ENCODE results near the gene ACTN3. TPM values are rescaled to one million over a fixed set of nuclear protein-coding genes. Genes with fewer than 3 reads are reported as not detected.

Gene ACTN3
- polyA plus RNA-seq, 4 donors, result 0.01 to 0.19 TPM; not detected in 2

- Histone ChIP-seq H3K9me3 (ENCODE audit: control insufficient read depth in 2 of 2, insufficient read depth in 1 of 2, low read depth in 1 of 2, low read length in 1 of 2) (no peaks in the 10 kb centered on the region), H3K27ac (ENCODE audit: low read depth in 1 of 3, low read length in 2 of 3) (no peak overlapping the region), H3K4me1 (ENCODE audit: control insufficient read depth in 3 of 3, insufficient read depth in 2 of 3, low read depth in 1 of 3, low read length in 2 of 3) (no peaks in the 10 kb centered on the region), H3K4me3 (ENCODE audit: low read depth in 1 of 3, low read length in 3 of 3) (no peak overlapping the region), H3K36me3 (ENCODE audit: control insufficient read depth in 3 of 3, insufficient read depth in 2 of 3, low read depth in 1 of 3, low read length in 3 of 3) (peaks cover 0 to 3% (median 0%) of the 10 kb centered on the region in 3 donors), H3K27me3 (ENCODE audit: control insufficient read depth in 3 of 3, insufficient read depth in 3 of 3, low read length in 3 of 3) (peaks cover 0 to 34% (median 0%) of the 10 kb centered on the region in 3 donors)
- DNase-seq (no peak), FAIRE-seq (no peak)
- WGBS, 3 donors, result 87 to 91% (median 87%) methylated on average over 14 of the region's 14 CpGs
These were observed 17.8 kb downstream of the ACTN3 start for GRCh38 chr11:66564538-66564937.

GRCh38 chr11:66564984-66565383 lies 18.3 kb downstream of the ACTN3 start:
- Histone ChIP-seq H3K27me3 (ENCODE audit: control insufficient read depth in 3 of 3, insufficient read depth in 3 of 3, low read length in 3 of 3) (peaks cover 0 to 31% (median 0%) of the 10 kb centered on the region in 3 donors), H3K4me1 (ENCODE audit: control insufficient read depth in 3 of 3, insufficient read depth in 2 of 3, low read depth in 1 of 3, low read length in 2 of 3) (no peaks in the 10 kb centered on the region), H3K4me3 (ENCODE audit: low read depth in 1 of 3, low read length in 3 of 3) (no peak overlapping the region), H3K9me3 (ENCODE audit: control insufficient read depth in 2 of 2, insufficient read depth in 1 of 2, low read depth in 1 of 2, low read length in 1 of 2) (no peaks in the 10 kb centered on the region), H3K36me3 (ENCODE audit: control insufficient read depth in 3 of 3, insufficient read depth in 2 of 3, low read depth in 1 of 3, low read length in 3 of 3) (peaks cover 0 to 3% (median 0%) of the 10 kb centered on the region in 3 donors), H3K27ac (ENCODE audit: low read depth in 1 of 3, low read length in 2 of 3) (no peak overlapping the region)
- DNase-seq (no peak), FAIRE-seq (no peak)
- WGBS, 3 donors, result 87 to 94% (median 88%) methylated on average over 5 of the region's 5 CpGs

- WGBS, 3 donors, result 87 to 92% (median 91%) methylated on average over 8 of the region's 8 CpGs
- FAIRE-seq, result no peak
- peaks cover 0 to 3% (median 0%) of the 10 kb centered on the region in 3 donors for H3K36me3 ChIP-seq (ENCODE audit: control insufficient read depth in 3 of 3, insufficient read depth in 2 of 3, low read depth in 1 of 3, low read length in 3 of 3)
- peaks cover 0 to 28% (median 0%) of the 10 kb centered on the region in 3 donors for H3K27me3 ChIP-seq (ENCODE audit: control insufficient read depth in 3 of 3, insufficient read depth in 3 of 3, low read length in 3 of 3)
- no peaks in the 10 kb centered on the region for H3K4me1 ChIP-seq (ENCODE audit: control insufficient read depth in 3 of 3, insufficient read depth in 2 of 3, low read depth in 1 of 3, low read length in 2 of 3)
- no peak overlapping the region for H3K27ac ChIP-seq (ENCODE audit: low read depth in 1 of 3, low read length in 2 of 3)
- no peak for DNase-seq
- no peak overlapping the region for H3K4me3 ChIP-seq (ENCODE audit: low read depth in 1 of 3, low read length in 3 of 3)
- H3K9me3 ChIP-seq (ENCODE audit: control insufficient read depth in 2 of 2, insufficient read depth in 1 of 2, low read depth in 1 of 2, low read length in 1 of 2), result no peaks in the 10 kb centered on the region
These were observed 19.5 kb downstream of the ACTN3 start for GRCh38 chr11:66566221-66566620.

- Histone ChIP-seq H3K4me3 (ENCODE audit: low read depth in 1 of 3, low read length in 3 of 3) (peak overlapping the region in 1 of 3 donors; percentile 58), H3K36me3 (ENCODE audit: control insufficient read depth in 3 of 3, insufficient read depth in 2 of 3, low read depth in 1 of 3, low read length in 3 of 3) (peaks cover 0 to 3% (median 0%) of the 10 kb centered on the region in 3 donors), H3K27ac (ENCODE audit: low read depth in 1 of 3, low read length in 2 of 3) (no peak overlapping the region), H3K9me3 (ENCODE audit: control insufficient read depth in 2 of 2, insufficient read depth in 1 of 2, low read depth in 1 of 2, low read length in 1 of 2) (no peaks in the 10 kb centered on the region), H3K27me3 (ENCODE audit: control insufficient read depth in 3 of 3, insufficient read depth in 3 of 3, low read length in 3 of 3) (peaks cover 0 to 28% (median 0%) of the 10 kb centered on the region in 3 donors), H3K4me1 (ENCODE audit: control insufficient read depth in 3 of 3, insufficient read depth in 2 of 3, low read depth in 1 of 3, low read length in 2 of 3) (no peaks in the 10 kb centered on the region)
- 57 to 63% (median 60%) methylated on average over 15 of the region's 15 CpGs for WGBS, 3 donors
- FAIRE-seq, result no peak
- no peak for DNase-seq
These were observed 21.1 kb downstream of the ACTN3 start for GRCh38 chr11:66567787-66568123.

GRCh38 chr11:66568124-66568916 lies 21.6 kb downstream of the ACTN3 start, which contains the start of gene CTSF:
Gene CTSF, minus strand, starts transcription at chr11:66568606. Its CDS starts 120 bp downstream, at chr11:66568486.
- no peak within 1 kb of the TSS for H3K27ac ChIP-seq (ENCODE audit: low read depth in 1 of 3, low read length in 2 of 3)
- WGBS, 3 donors, result 2 to 5% (median 5%) methylated on average over 54 to 77 of the region's 77 CpGs
- H3K36me3 ChIP-seq (ENCODE audit: control insufficient read depth in 3 of 3, insufficient read depth in 2 of 3, low read depth in 1 of 3, low read length in 3 of 3), result peaks cover 0 to 3% (median 0%) of the 10 kb centered on the region in 3 donors
- no peaks in the 10 kb centered on the region for H3K9me3 ChIP-seq (ENCODE audit: control insufficient read depth in 2 of 2, insufficient read depth in 1 of 2, low read depth in 1 of 2, low read length in 1 of 2)
- H3K27me3 ChIP-seq (ENCODE audit: control insufficient read depth in 3 of 3, insufficient read depth in 3 of 3, low read length in 3 of 3), result peaks cover 0 to 28% (median 0%) of the 10 kb centered on the region in 3 donors
- no peak for FAIRE-seq
- peak within 1 kb of the TSS in 1 of 3 donors; percentile 58 for H3K4me3 ChIP-seq (ENCODE audit: low read depth in 1 of 3, low read length in 3 of 3)
- no peaks in the 10 kb centered on the region for H3K4me1 ChIP-seq (ENCODE audit: control insufficient read depth in 3 of 3, insufficient read depth in 2 of 3, low read depth in 1 of 3, low read length in 2 of 3)
- DNase-seq, result peak; percentile 70

GRCh38 chr11:66569076-66569475 lies 22.4 kb downstream of the ACTN3 start:
- Histone ChIP-seq H3K4me3 (ENCODE audit: low read depth in 1 of 3, low read length in 3 of 3) (no peak overlapping the region), H3K27ac (ENCODE audit: low read depth in 1 of 3, low read length in 2 of 3) (no peak overlapping the region), H3K4me1 (ENCODE audit: control insufficient read depth in 3 of 3, insufficient read depth in 2 of 3, low read depth in 1 of 3, low read length in 2 of 3) (no peaks in the 10 kb centered on the region), H3K27me3 (ENCODE audit: control insufficient read depth in 3 of 3, insufficient read depth in 3 of 3, low read length in 3 of 3) (peaks cover 0 to 28% (median 0%) of the 10 kb centered on the region in 3 donors), H3K9me3 (ENCODE audit: control insufficient read depth in 2 of 2, insufficient read depth in 1 of 2, low read depth in 1 of 2, low read length in 1 of 2) (no peaks in the 10 kb centered on the region), H3K36me3 (ENCODE audit: control insufficient read depth in 3 of 3, insufficient read depth in 2 of 3, low read depth in 1 of 3, low read length in 3 of 3) (peaks cover 0 to 3% (median 0%) of the 10 kb centered on the region in 3 donors)
- DNase-seq, result no peak
- WGBS, 3 donors, result 84 to 86% (median 85%) methylated on average over 7 of the region's 7 CpGs
- FAIRE-seq, result no peak

GRCh38 chr11:66570079-66570849 lies 23.6 kb downstream of the ACTN3 start:
- Histone ChIP-seq H3K27me3 (ENCODE audit: control insufficient read depth in 3 of 3, insufficient read depth in 3 of 3, low read length in 3 of 3) (peaks cover 0 to 28% (median 0%) of the 10 kb centered on the region in 3 donors), H3K9me3 (ENCODE audit: control insufficient read depth in 2 of 2, insufficient read depth in 1 of 2, low read depth in 1 of 2, low read length in 1 of 2) (no peaks in the 10 kb centered on the region), H3K4me3 (ENCODE audit: low read depth in 1 of 3, low read length in 3 of 3) (no peak overlapping the region), H3K4me1 (ENCODE audit: control insufficient read depth in 3 of 3, insufficient read depth in 2 of 3, low read depth in 1 of 3, low read length in 2 of 3) (no peaks in the 10 kb centered on the region), H3K27ac (ENCODE audit: low read depth in 1 of 3, low read length in 2 of 3) (no peak overlapping the region), H3K36me3 (ENCODE audit: control insufficient read depth in 3 of 3, insufficient read depth in 2 of 3, low read depth in 1 of 3, low read length in 3 of 3) (peaks cover 0 to 3% (median 0%) of the 10 kb centered on the region in 3 donors)
- FAIRE-seq (no peak), DNase-seq (no peak)
- 56 to 64% (median 58%) methylated on average over 5 of the region's 5 CpGs for WGBS, 3 donors

GRCh38 chr11:66570850-66571180 lies 24.1 kb downstream of the ACTN3 start:
- DNase-seq, result no peak
- Histone ChIP-seq H3K4me3 (ENCODE audit: low read depth in 1 of 3, low read length in 3 of 3) (no peak overlapping the region), H3K27ac (ENCODE audit: low read depth in 1 of 3, low read length in 2 of 3) (no peak overlapping the region), H3K36me3 (ENCODE audit: control insufficient read depth in 3 of 3, insufficient read depth in 2 of 3, low read depth in 1 of 3, low read length in 3 of 3) (no peaks in the 10 kb centered on the region), H3K9me3 (ENCODE audit: control insufficient read depth in 2 of 2, insufficient read depth in 1 of 2, low read depth in 1 of 2, low read length in 1 of 2) (no peaks in the 10 kb centered on the region), H3K27me3 (ENCODE audit: control insufficient read depth in 3 of 3, insufficient read depth in 3 of 3, low read length in 3 of 3) (peaks cover 0 to 28% (median 0%) of the 10 kb centered on the region in 3 donors), H3K4me1 (ENCODE audit: control insufficient read depth in 3 of 3, insufficient read depth in 2 of 3, low read depth in 1 of 3, low read length in 2 of 3) (no peaks in the 10 kb centered on the region)
- no peak for FAIRE-seq
- WGBS, 3 donors, result 64 to 77% (median 75%) methylated on average over 2 of the region's 2 CpGs

Data from small intestine (tissue), 7 donors.